HG03108 (cell line): ENCODE data around the gene MPPE1.
"Not testable (repeated sequence)": the region's sequence is repeated elsewhere in the genome, so short reads cannot be mapped to it uniquely, and the experiment has no call there.

Experiments
- ATAC-seq: cut with Tn5 transposase; IDR thresholded peaks from one replicate; pipeline ENCODE4 v1.9.1; 2021; ENCODE audit warnings: moderate library complexity; ENCODE audit not compliant: unreplicated experiment

The MPPE1 gene

GRCh38 chr18:11859903-11860407 is 48.2 kb downstream of the MPPE1 start:
- ATAC-seq: no peak

GRCh38 chr18:11859282-11859830 is 48.8 kb downstream of the MPPE1 start:
- ATAC-seq: no peak

DNA sequence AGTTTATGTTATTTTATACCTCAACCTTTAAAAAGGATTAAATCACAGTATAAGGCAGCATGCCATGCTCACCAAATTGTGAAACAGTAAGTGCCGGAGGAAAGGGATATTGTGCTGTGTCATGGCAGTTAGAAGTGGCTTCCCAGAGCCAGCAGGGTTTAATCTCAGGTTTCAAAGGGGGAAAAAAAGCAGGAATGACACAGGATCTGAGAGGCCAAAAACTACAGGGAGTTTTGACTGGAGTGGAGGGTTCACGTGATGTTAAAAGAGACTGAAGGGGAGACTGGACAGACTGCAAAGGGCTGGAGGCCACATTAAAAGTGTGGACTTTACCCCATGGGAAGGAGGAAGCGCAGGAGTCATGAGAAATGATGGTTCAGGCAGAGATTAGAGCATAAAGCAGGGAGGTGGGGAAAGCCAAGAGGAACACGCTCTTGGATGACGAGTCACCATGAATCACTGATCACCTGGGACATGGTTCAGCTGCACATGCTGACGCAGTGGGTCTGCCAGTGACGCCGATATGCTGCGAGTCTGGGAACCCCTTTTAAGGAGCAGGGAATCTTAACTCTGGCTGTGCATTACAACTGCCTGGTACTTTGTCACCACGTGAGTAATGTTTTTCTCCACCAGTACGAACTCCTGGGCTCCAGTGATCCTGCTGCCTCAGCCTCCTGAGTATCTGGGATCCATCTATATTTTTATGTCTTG is 50.8 kb downstream of the MPPE1 start:
- no peak for ATAC-seq

DNA sequence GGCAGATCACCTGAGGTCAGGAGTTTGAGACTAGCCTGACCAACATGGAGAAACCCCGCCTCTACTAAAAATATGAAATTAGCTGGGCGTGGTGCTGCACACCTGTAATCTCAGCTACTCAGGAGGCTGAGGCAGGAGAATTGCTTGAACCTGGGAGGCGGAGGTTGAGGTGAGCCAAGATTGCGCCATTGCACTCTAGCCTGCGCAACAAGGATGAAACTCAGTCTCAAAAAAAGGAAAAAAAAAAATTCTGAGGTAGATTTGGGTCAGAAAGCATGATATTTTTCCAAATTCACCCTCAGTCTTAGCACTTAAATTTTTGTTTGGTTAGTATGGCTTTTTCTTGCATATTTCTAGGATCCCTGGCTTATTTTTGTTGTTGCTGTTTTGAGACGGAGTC is 53.6 kb downstream of the MPPE1 start:
- not testable (repeated sequence) for ATAC-seq

- peak; percentile 22 for ATAC-seq
These were observed 56.2 kb downstream of the MPPE1 start for GRCh38 chr18:11851806-11852337.

GRCh38 chr18:11851146-11851805 is 56.8 kb downstream of the MPPE1 start, which contains the start of gene CHMP1B:
Gene CHMP1B (plus strand): TSS chr18:11851413. CDS start chr18:11851512, 99 bp downstream.
- ATAC-seq: peak; percentile 91

GRCh38 chr18:11850821-11851145 is 57.3 kb downstream of the MPPE1 start:
- ATAC-seq: peak; percentile 15

DNA sequence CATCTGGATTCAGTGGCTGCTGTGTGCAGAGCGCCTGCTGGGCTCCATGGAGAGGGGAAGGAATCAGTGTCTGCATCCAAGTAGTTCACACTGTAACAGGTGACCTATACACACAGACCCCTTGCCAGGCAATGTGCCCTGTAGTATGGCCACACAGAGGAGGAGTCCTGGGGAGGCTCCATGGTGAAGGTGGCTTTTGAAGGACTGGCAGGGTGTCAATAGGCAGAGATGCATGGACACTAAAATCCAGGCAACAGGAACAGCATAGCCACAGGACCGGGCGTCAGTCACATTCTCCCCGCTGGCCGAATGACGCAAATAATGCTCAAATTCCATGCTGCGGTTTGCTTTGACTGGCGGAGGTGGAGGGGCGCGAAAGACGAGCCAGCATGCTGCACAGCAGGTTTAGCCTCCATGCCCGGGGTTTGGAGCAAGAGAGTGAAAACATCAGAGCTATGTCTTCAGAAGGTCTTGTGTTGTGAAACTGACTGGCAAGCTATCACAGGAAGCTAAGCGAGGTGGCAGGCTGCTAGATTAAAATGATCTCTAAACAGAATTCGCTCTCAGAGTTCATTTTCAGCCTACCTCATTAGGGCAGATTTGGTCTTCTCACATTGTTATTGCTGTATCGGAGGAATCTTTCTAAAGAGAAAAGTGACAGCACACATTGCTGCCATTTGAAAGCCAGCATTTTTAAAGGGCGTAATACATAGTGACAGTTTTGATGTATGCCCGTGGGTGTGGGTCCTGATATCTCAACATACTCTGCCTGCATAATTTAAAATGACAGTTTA is 58.1 kb downstream of the MPPE1 start:
- ATAC-seq: no peak

GRCh38 chr18:11849279-11849678 is 58.8 kb downstream of the MPPE1 start:
- no peak for ATAC-seq

DNA sequence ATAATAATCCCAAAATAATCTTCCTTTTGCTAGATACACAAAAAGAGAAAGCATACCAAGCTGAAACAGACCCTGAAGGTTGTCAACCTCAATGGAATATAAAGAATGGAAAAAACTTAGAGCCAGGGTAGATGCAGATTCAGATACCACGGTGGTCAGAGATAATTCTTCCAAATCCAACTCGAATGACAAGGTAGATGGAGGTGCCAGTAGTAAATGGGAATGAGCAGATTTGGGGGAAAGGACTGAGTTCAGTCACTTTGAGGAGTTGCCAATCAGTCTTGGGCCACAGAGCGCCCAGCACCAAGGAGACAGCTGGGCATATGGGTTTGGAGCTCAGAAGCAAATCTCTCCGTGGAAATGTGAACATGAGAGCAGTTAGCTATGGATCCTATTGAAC is 60.3 kb downstream of the MPPE1 start:
- no peak for ATAC-seq

DNA sequence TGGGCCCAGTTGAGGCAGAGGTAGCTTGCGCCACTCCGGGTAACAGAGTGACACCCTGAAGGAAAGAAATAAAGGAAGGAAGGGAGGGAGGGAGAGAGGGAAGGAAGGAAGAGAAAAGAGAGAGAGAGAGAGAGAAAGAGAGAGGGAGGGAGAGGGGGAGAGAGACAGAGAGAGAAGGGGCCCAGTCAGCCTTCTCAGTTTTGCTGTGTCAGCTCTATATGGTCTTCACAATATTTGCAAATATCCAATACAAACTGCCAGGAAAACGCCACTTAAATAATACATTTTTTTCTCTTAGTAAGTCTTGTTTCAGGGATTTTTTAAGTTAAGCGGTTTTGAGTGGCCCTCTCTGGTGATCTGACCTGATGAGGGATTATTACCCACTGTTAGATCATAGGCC is 62.5 kb downstream of the MPPE1 start:
- ATAC-seq: no peak

DNA sequence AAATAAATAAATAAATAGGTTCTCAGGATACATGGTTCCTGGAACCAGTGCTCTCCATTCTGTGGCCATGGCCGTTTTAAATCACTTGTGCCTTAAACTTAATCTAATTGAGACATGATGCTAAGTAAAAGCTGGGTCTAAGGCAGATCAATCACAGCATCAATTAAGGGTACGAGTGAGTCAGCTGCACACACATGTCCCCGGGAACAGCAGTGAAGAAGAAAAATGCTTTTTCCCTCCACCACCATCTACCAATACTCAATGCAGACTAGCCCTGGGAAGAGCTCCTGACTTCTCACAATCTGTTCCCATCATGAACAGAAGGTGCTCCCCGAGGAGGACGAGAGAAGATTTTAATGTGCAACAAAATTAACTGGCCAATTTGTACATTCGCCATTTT is 63.7 kb downstream of the MPPE1 start:
- ATAC-seq: no peak

- no peak for ATAC-seq
These were observed 65.6 kb downstream of the MPPE1 start for GRCh38 chr18:11842562-11842961.

- ATAC-seq: no peak
These were observed 67.6 kb downstream of the MPPE1 start for GRCh38 chr18:11840493-11840892.

DNA sequence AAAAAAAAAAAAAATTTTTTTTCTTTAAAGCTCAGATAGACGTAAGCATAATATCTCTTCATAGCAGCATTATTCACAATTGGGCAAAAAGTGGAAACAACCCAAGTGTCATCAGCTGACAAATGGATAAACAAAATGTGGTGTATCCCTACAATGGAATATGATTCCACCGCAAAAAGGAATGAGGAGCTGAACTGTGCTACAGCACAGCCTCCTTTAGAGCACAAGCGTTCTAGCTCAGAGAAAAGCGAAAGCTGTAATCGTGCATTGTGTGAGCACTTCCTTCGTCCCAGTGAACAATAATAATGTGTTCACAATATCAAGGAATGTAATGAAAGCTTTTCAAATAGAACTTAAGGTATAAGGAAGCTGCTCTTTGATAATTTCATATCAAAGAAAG is 68.6 kb downstream of the MPPE1 start:
- no peak for ATAC-seq

- no peak for ATAC-seq
These were observed 73.3 kb downstream of the MPPE1 start for GRCh38 chr18:11834772-11835171.
